Fibroblast of the conjunctiva (primary cell): ENCODE data around the gene ATIC.
"Not testable (repeated sequence)": the region's sequence is repeated elsewhere in the genome, so short reads cannot be mapped to it uniquely, and the experiment has no call there.

ENCODE experiments used
- DNase-seq: peaks from one replicate; pipeline ENCODE4 v3.0.0-alpha.2; 2010; ENCODE audit warnings: low read depth

The ATIC gene

GRCh38 chr2:215311625-215312396, at the start of gene ATIC:
Gene ATIC (plus strand): TSS chr2:215312059. CDS start chr2:215312143, 84 bp downstream.
- peak; percentile 87 for DNase-seq

- no peak for DNase-seq
These were observed 49.6 kb upstream of the ATIC start for GRCh38 chr2:215262303-215262702.

DNA sequence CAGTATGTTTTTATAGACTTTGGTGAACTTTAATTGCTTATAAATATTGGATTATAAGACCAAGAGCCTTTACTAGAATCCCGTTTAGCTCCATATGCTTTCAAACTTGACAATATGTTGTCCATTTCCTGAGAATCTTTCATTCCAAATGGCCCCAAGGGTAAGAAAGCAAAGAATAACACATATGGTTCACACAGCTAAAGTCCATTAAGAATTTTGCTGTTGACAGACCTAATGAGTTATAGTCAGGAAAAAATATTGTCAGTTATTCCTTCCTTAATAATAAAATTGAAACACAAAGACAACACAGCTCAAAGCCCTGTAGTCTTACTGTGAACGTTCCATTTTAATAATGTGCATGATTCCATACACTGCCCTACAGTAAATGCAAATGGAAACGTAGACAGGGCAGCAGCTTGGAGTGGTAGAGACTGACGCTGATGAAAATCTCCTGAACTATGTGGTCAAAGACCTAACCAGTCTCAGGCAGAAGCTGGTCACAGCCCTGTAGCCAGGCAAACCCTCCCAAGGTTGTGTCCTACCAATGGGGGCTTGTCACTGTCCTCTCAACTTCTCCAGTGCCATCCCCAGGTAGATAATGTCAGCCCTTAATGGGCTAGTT, 49.0 kb upstream of the ATIC start:
- no peak for DNase-seq

DNA sequence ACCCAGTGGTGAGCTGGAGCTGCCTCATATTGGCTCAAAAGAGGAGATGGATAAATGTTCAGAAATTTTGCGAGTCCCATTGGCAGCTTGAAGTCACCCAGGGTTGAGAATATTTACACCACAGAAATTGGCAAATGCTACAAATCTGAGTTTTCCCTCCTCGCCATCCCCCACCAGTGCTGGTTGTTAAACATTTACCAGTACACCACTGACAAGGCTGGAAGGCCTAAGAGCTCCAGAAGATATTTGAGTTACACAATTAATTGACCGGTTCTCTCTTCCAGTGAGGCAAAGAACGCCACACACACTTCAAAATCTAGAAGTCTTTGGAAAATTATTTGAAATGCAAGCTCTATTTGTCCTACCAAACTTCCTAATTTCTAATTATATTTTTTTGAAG, 47.5 kb upstream of the ATIC start:
- no peak for DNase-seq

GRCh38 chr2:215269397-215270117, 42.3 kb upstream of the ATIC start:
- peak; percentile 70 for DNase-seq

- no peak for DNase-seq
These were observed 41.8 kb upstream of the ATIC start for GRCh38 chr2:215270118-215270451.

- DNase-seq, result no peak
These were observed 40.4 kb upstream of the ATIC start for GRCh38 chr2:215271446-215271845.

- no peak for DNase-seq
These were observed 38.9 kb upstream of the ATIC start for GRCh38 chr2:215272918-215273317.

- DNase-seq, result no peak
These were observed 37.0 kb upstream of the ATIC start for GRCh38 chr2:215274829-215275228.

DNA sequence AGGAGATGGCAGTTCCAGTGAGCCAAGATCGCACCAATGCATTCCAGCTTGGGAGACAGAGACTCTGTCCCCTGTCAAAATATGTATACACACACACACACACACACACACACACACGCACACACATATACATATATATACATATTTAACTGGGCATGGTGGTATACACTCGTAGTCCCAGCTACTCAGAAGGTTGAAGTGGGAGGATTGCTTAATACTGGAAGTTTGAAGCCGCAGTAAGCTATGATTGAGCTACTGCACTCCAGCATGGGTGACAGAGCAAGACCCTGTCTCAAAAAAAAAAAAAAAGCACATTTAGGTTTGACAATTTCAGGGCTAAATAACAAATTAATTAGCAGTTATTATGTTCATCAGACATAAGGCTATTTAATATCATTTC, 36.0 kb upstream of the ATIC start:
- DNase-seq, result no peak

- no peak for DNase-seq
These were observed 33.9 kb upstream of the ATIC start for GRCh38 chr2:215277944-215278343.

GRCh38 chr2:215280326-215280725, 31.5 kb upstream of the ATIC start:
- no peak for DNase-seq

DNA sequence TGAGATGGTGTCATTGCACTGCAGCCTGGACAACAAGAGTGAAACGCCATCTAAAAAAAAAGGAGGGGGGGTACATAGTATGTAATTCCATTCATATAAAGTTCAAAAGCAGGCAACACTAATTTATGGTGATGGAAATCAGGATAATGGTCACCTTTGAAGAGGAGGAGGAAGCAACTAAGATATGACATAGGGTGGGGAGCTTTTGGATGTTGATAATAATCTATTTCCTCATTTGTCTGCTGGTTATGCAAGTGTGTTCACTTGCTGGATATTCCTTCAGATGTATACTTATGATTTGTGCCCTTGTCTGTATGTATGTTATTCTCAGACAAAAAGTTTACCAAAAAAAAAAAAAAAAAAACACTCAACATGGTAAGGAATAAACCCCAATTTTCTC, 28.6 kb upstream of the ATIC start:
- DNase-seq, result no peak

DNA sequence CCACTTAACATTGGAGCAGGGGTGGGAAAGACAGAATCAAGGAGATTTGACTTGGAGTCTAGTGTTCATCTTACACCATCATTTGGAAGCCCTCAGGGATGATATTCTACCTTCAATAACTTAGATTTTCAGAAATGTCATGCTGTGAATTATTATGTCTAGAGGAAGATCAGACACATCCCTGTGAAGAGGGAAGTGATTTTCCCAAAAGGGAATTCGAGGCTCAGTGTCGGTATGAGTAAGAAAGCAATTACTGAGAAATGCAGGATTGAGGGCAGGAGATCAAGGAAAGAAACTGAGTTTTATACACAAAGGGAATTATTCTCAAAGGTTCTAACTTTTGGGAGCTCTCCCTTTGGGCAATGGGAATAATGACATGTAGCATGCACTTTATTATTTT, 25.6 kb upstream of the ATIC start:
- no peak for DNase-seq

GRCh38 chr2:215288112-215288815, 23.6 kb upstream of the ATIC start:
- DNase-seq, result no peak

DNA sequence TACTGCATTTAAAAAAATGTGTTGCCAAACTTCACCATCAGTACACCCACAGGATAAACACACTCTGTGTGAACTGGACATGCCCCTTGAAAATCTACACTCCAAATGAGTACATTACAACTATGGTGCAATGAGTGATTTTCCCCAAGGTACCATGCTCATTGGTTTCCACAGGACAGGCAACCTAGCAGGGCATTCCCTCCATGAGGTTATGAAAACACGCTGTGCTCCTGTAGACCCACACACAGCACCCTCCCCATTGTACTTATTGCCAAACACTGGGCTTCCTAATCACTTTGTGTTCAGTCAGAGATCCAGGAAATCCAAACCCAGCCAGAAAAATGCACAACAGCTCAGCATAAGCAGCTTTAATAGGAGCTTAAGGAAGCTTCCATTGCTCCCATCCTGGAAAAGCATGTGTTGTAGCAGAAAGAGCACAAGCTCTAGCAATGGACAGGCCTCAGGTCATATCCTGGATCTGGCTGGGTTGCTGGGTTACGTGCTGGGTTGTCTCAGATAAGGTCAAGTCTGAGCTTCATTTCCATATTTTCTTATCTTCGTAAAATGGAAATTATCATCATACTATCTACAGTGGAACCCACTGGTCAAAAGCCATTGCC, 20.8 kb upstream of the ATIC start:
- DNase-seq, result no peak

DNA sequence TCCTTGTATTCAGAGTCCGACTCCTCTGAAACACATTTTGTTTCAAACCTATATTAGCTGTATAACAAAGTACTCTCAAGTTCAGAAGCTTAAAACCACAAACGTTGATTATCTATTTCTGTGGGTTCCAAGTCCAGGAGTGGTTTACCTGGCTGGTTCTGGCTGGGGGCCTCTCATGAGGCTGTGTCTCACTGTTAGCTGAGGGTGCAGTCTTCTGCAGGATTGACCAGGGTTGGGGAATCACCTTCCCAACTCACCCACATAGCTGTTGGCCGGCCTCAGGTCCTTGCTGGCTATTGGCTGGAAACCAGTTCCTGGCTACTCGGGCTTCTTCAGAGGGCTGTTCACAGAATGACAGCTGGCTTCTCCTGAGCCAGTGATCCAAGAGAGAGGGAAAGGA, 18.0 kb upstream of the ATIC start:
- no peak for DNase-seq

DNA sequence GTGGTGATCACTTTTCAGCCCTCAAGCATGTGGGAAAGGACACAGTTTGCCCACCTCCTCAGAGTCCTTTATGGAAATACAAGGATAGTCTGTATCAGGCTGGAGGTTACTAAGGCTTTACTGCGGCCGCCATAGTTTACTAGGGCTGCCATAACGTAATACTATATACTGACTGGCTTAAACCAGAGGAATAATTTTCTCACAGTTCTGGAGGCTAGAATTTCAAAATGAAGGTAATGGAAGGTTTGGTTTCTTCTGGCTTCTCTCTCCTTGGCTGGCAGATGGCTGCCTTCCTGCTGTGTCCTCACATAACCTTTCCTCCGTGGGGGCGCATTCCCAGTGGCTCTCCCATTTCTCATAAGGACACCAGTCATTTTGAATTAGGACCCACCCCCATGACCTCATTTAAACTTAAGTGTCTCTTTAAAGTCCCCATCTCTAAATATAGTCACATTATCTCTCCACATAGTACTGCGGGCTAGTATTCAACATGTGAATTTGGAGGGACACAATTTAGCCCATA, 12.5 kb upstream of the ATIC start:
- no peak for DNase-seq

GRCh38 chr2:215301994-215302393, 9.9 kb upstream of the ATIC start:
- no peak for DNase-seq

- DNase-seq, result not testable (repeated sequence)
These were observed 617 bp upstream of the ATIC start for GRCh38 chr2:215311259-215311624.

DNA sequence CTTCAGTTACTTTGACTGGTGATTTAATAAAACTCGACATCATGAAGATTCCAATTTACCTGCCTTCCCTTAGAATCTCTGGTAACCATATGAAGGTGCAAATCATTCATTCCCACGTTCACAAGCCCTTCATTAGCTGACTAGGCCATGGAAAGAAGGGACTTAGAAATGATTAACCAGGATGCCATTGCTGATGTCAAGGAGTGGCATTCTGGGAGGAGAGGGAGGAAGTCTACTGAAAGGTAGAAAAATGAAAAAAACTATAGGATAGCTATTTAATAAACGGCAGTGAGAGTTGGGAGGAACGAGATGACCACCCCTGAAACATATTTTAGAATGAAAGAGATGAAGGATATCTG, 1.4 kb downstream of the ATIC start:
- DNase-seq, result no peak

- no peak for DNase-seq
These were observed 3.0 kb downstream of the ATIC start for GRCh38 chr2:215314896-215315295.
